Colonic mucosa (tissue), 4 donors: ENCODE measurements around the gene HDAC9. TPM values are rescaled to one million over a fixed set of nuclear protein-coding genes. Genes with fewer than 3 reads are reported as not detected.

Source experiments
- DNase-seq: peaks from one replicate; pipeline ENCODE4 v3.0.0-alpha.2; 2020
- H3K27ac ChIP-seq: fragments of 200-600 bp; one replicate; pipeline ENCODE4 v1.8.0; 2021
- H3K27me3 ChIP-seq: fragments of 200-600 bp; one replicate; pipeline ENCODE4 v1.8.0; 2021
- H3K36me3 ChIP-seq: fragments of 200-600 bp; one replicate; pipeline ENCODE4 v1.8.0; 2021
- H3K4me1 ChIP-seq: fragments of 200-600 bp; one replicate; pipeline ENCODE4 v1.8.0; 2021; ENCODE audit warnings: mild to moderate bottlenecking
- H3K4me3 ChIP-seq: fragments of 200-600 bp; one replicate; pipeline ENCODE4 v1.8.0; 2021
- H3K9ac ChIP-seq, 2 donors: one replicate each; pipeline ENCODE4 v1.7.0; 2013; ENCODE audit warnings: control low read depth in 2 of 2, low read depth in 2 of 2, low read length in 2 of 2
- H3K9me3 ChIP-seq: fragments of 200-600 bp; one replicate; pipeline ENCODE4 v1.8.0; 2021
- intact Hi-C: fragments of 100-400 bp; cut with DNase I; formaldehyde crosslinking; loops from one replicate; pipeline ENCODE4 v1.14.1; 2022
- total RNA-seq, 2 donors: library from RNA; stranded (reverse); fragmentation: NEBNext Ultra II Directional in 1 of 2; extraction: Animal tissue kit (Norgen Biotek cat#: 25700) in 1 of 2; gene quantifications; one replicate each; pipeline ENCODE4 v1.2.1, GENCODE V29; 2021
- TF ChIP-seq, protein P1 (sequence below): fragments of 200-600 bp; IDR thresholded peaks from one replicate; pipeline ENCODE4 v1.8.0; 2022; ENCODE audit warnings: antibody characterized with exemption, mild to moderate bottlenecking
- donor health status: healthy.
- donor health status: DM: no; HTN: no; CAD: no.
- donor health status: DM: no; HTN: no; CAD: no.

Gene HDAC9
- total RNA-seq, 2 donors from 2014 or later = 2.6 to 8.7 TPM

DNA sequence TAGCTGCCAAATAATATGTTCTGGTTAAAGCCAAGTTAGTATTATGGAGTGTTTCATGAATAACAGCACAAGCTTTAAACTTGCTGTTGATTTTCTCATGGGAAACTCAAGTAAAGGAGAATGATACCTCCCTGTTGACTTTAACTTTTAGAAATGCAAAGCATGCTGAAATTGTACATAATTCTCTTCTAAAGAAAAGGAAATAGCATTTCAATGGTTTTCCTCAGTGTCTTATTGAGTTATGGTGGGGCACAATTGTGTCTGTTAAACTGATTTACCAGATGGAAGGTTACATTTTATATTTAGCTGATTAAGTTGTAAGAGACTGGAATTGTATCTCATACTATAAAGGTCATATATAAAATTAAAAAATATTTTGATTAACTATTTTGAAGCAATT, 119.3 kb downstream of the HDAC9 start:
- intact Hi-C loops = no loop called here
- Histone ChIP-seq H3K4me1 (no peaks in the 10 kb centered on the region), H3K36me3 (no peaks in the 10 kb centered on the region), H3K4me3 (no peak overlapping the region), H3K27ac (no peak overlapping the region), H3K27me3 (no peaks in the 10 kb centered on the region), H3K9ac (no peak overlapping the region), H3K9me3 (no peaks in the 10 kb centered on the region)
- DNase-seq = no peak
- TF ChIP-seq, protein P1, sequence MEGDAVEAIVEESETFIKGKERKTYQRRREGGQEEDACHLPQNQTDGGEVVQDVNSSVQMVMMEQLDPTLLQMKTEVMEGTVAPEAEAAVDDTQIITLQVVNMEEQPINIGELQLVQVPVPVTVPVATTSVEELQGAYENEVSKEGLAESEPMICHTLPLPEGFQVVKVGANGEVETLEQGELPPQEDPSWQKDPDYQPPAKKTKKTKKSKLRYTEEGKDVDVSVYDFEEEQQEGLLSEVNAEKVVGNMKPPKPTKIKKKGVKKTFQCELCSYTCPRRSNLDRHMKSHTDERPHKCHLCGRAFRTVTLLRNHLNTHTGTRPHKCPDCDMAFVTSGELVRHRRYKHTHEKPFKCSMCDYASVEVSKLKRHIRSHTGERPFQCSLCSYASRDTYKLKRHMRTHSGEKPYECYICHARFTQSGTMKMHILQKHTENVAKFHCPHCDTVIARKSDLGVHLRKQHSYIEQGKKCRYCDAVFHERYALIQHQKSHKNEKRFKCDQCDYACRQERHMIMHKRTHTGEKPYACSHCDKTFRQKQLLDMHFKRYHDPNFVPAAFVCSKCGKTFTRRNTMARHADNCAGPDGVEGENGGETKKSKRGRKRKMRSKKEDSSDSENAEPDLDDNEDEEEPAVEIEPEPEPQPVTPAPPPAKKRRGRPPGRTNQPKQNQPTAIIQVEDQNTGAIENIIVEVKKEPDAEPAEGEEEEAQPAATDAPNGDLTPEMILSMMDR = no peak

DNA sequence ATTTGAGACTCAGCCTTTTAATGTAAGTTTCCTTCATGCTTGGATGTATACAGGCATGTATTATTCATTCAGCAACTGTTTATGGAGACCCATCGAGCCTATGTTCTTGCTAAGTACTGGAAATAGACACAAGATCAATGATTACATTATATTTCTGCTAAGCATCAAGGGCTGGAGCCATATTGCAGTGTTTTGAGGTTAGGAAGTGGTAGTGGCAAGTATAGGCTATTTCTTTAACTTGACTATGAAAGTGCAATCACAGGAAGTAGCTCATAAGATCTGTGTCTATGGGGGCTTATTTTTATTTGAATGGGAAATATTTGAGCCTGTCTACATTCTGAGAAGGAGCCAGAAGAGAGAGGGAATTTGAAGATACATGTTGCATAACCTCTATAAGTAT, 123.8 kb downstream of the HDAC9 start:
- intact Hi-C loops = no loop called here
- Histone ChIP-seq H3K27me3 (no peaks in the 10 kb centered on the region), H3K9ac (no peak overlapping the region), H3K4me3 (no peak overlapping the region), H3K9me3 (no peaks in the 10 kb centered on the region), H3K27ac (no peak overlapping the region), H3K4me1 (no peaks in the 10 kb centered on the region), H3K36me3 (no peaks in the 10 kb centered on the region)
- no peak for DNase-seq
- TF ChIP-seq, protein P1 = no peak

DNA sequence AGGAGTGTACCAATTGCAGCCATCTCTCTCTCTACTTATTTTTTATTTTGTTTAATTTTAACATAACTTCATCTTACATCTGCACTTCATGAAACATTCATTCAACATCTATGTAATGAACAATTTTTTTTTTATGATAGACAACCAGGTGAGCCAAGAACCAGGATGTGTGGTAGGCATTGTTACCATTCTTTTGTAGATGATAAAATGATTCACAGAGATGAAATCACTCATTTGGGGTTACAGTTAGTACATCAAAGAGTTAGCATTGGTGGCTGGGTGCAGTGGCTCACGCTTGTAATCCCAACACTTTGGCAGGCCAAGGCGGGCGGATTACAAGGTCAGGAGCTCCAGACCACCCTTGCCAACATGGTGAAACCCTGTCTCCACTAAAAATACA, 127.8 kb downstream of the HDAC9 start:
- TF ChIP-seq, protein P1 = no peak
- Histone ChIP-seq H3K9ac (no peak overlapping the region), H3K4me1 (no peaks in the 10 kb centered on the region), H3K27me3 (no peaks in the 10 kb centered on the region), H3K27ac (no peak overlapping the region), H3K36me3 (no peaks in the 10 kb centered on the region), H3K9me3 (no peaks in the 10 kb centered on the region), H3K4me3 (no peak overlapping the region)
- intact Hi-C loops = no loop called here
- DNase-seq = no peak

DNA sequence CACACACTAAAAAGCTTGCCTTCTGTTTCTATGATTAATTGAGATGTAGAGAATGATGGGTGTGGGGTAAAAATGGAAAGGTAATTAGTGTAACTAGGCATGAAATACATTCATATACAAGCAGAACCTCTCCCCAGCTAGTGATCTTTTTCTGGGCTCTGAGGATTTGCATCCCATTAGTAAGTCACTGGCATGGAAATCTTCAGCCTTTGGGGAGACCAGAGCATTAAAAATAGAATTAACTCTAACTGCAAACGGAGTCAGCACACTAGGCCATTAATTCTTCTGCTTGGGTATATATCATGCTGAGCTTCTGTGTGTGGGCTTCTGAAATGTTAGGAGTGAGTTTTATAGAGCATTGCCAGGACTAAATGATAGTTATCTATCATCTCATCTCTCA, 128.9 kb downstream of the HDAC9 start:
- H3K27me3 ChIP-seq = no peaks in the 10 kb centered on the region
- TF ChIP-seq, protein P1 = no peak
- H3K9me3 ChIP-seq = no peaks in the 10 kb centered on the region
- intact Hi-C loops = no loop called here
- H3K9ac ChIP-seq = no peak overlapping the region
- no peaks in the 10 kb centered on the region for H3K36me3 ChIP-seq
- H3K27ac ChIP-seq = no peak overlapping the region
- no peaks in the 10 kb centered on the region for H3K4me1 ChIP-seq
- H3K4me3 ChIP-seq = no peak overlapping the region
- DNase-seq = no peak

DNA sequence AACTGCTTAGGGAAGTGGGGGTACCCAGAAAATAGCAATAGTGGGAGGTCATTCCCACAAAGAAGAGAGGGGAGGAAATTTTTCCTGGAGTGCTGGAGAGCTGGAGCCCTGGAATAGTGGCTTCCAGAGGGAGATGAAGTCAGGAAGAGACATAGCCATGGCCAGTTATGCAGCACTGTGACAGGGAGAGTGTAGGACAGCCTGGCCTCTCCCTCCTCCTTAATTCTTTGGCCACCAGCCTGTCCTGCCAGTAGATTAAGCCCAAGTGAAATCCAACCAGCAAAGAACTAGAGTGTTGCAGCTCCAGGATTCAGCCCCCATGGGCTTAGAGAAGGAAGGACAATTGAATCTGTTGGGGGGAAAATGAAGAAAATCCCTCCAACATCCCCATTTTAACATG, 130.5 kb downstream of the HDAC9 start:
- intact Hi-C loops = no loop called here
- no peak overlapping the region for H3K27ac ChIP-seq
- H3K27me3 ChIP-seq = no peaks in the 10 kb centered on the region
- no peaks in the 10 kb centered on the region for H3K4me1 ChIP-seq
- no peak overlapping the region for H3K4me3 ChIP-seq
- DNase-seq = no peak
- TF ChIP-seq, protein P1 = no peak
- H3K9ac ChIP-seq = no peak overlapping the region
- H3K36me3 ChIP-seq = no peaks in the 10 kb centered on the region
- H3K9me3 ChIP-seq = no peaks in the 10 kb centered on the region

DNA sequence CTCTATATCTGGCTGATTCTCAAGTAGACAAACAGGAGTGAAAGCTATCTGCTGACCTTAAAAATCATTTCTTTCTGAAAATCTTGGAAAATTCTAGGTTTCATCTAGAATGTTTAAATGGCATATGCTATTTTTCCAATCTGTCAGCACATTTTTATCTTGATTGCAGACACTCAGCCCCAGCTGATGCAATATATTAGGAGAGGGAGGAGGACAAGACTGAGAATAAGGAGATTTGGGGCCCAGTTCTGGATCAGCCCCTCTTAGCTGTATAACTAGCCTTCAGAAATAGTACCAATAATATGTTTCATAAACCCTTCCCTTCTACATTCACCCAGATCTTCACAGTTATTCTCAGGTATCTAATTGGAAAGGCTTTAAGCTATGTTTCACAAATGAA, 131.2 kb downstream of the HDAC9 start:
- Histone ChIP-seq H3K27ac (no peak overlapping the region), H3K4me1 (no peaks in the 10 kb centered on the region), H3K9me3 (no peaks in the 10 kb centered on the region), H3K4me3 (no peak overlapping the region), H3K36me3 (no peaks in the 10 kb centered on the region), H3K9ac (no peak overlapping the region), H3K27me3 (no peaks in the 10 kb centered on the region)
- intact Hi-C loops = no loop called here
- no peak for DNase-seq
- TF ChIP-seq, protein P1 = no peak
